Activated naive CD8-positive, alpha-beta T cell (primary cell): ENCODE results near the gene RTL9.
"Not testable (repeated sequence)": the region's sequence is repeated elsewhere in the genome, so short reads cannot be mapped to it uniquely, and the experiment has no call there.

Source experiments
- H3K27ac Mint-ChIP-seq: one replicate; pipeline ENCODE4 v1.8.0; 2021; ENCODE audit warnings: mixed read lengths
- H3K27me3 Mint-ChIP-seq: one replicate; pipeline ENCODE4 v1.8.0; 2021; ENCODE audit warnings: mixed read lengths
- H3K36me3 Mint-ChIP-seq: one replicate; pipeline ENCODE4 v1.8.0; 2021; ENCODE audit warnings: mixed read lengths
- H3K4me1 Mint-ChIP-seq: one replicate; pipeline ENCODE4 v1.8.0; 2021; ENCODE audit warnings: low read depth, mixed read lengths
- H3K4me3 Mint-ChIP-seq: one replicate; pipeline ENCODE4 v1.8.0; 2021; ENCODE audit warnings: mild to moderate bottlenecking, mixed read lengths
- H3K9me3 Mint-ChIP-seq: one replicate; pipeline ENCODE4 v1.8.0; 2021; ENCODE audit warnings: low read depth, mixed read lengths

RTL9 gene

DNA sequence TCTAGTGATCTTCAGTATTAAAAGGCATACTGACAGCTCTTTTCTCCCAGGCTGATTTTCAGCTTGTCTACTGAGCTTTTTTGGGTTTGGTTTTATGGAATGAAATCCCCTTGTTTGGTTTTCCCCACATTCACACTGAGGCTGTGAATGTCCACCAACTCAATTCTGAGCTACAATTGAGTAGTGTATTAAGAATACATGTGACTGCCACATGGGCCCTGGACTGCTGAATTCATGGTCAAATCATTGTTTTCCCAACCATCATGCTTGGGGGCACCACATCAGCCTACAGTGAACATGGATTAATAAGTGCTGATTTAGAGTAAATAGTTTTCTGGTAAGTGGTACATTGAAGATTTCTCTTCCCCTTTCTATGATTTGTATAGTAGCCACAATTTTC is 32.4 kb downstream of the RTL9 start:
- Mint-ChIP-seq H3K4me1 (no peaks in the 10 kb centered on the region), H3K27ac (no peak overlapping the region), H3K27me3 (no peaks in the 10 kb centered on the region), H3K36me3 (no peaks in the 10 kb centered on the region), H3K9me3 (no peaks in the 10 kb centered on the region), H3K4me3 (no peak overlapping the region)

DNA sequence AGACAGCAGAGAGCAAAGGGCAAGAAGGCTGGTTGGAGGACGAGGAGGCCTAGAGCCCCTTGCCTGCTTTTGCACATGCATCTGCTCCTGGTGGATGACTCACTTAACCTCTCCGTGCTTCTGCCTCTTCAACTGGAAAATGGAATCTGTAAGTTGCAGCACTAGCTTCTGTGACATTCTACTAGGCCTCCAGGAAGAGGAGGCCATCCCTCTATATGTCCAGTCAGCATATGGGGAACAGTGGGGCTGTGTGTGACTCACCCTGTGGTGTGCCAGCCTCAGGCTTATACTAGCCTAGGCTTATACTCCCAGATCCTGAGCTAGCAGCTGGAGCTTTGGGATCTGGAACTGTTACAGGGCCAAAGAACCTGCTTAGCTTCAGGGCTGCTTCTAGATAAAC is 36.0 kb downstream of the RTL9 start:
- Mint-ChIP-seq H3K4me1 (no peaks in the 10 kb centered on the region), H3K27ac (no peak overlapping the region), H3K9me3 (no peaks in the 10 kb centered on the region), H3K4me3 (no peak overlapping the region), H3K36me3 (no peaks in the 10 kb centered on the region), H3K27me3 (no peaks in the 10 kb centered on the region)

DNA sequence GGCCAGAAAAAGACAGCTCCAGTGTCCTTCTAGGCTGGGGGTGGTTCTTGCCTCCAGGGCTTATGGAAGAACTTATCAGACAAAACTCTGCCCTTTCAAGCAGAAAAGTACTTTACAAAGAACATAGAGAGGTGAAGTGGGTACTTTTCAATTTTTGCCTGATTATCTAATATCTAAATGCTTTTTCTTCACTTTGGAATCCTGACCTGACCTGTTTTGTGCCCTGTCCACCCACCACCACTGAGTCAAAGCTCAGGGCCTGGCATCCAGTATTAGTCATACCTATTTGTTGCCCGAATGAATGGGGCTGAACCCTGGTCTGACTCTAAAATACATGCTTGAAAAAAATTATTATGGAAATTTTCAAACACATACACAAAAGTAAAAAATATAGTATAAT is 37.2 kb downstream of the RTL9 start:
- Mint-ChIP-seq H3K36me3 (no peaks in the 10 kb centered on the region), H3K4me3 (no peak overlapping the region), H3K4me1 (no peaks in the 10 kb centered on the region), H3K9me3 (no peaks in the 10 kb centered on the region), H3K27ac (no peak overlapping the region), H3K27me3 (no peaks in the 10 kb centered on the region)

DNA sequence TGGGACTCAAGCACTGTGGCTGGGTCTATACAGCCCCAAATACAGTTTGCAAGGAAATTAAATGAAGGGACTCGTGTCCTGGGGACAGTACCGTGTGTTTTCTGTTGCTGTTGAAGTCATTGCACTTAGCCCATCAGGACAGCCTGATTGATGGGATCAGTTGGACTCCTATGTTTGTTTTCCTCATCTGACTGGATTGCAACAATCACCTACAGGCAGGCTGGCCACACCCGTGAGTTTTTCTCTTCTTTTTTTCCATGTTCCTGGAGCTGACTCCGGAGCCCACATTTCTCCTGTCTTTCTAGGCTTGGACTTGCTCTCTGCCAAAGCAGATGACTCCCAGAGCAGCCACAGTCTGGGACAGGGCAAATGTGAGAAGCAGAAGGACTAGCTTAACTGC is 38.1 kb downstream of the RTL9 start:
- no peaks in the 10 kb centered on the region for H3K27me3 Mint-ChIP-seq
- no peaks in the 10 kb centered on the region for H3K36me3 Mint-ChIP-seq
- H3K9me3 Mint-ChIP-seq, result no peaks in the 10 kb centered on the region
- H3K4me3 Mint-ChIP-seq, result no peak overlapping the region
- H3K4me1 Mint-ChIP-seq, result no peaks in the 10 kb centered on the region
- no peak overlapping the region for H3K27ac Mint-ChIP-seq

DNA sequence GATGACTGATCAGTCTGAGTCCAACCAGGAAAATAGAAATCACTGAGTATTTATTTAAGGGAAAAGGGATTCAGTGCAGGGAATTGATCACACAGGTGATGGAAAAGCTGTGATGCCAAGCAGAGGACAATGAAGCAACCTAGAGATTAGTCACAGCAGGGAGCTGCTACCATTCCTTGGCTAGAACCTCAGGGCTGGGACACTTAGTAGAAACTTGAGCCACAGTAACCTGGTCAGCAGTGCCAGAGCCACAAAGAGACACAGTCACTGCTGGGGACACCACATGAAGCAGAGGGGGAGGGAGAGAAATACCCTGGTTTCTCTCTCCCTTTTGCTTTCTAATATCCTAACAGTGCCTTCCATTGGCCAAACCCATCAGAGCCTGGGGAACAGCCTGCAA is 38.7 kb downstream of the RTL9 start:
- Mint-ChIP-seq H3K4me3 (no peak overlapping the region), H3K4me1 (no peaks in the 10 kb centered on the region), H3K27me3 (peaks cover 2% of the 10 kb centered on the region), H3K36me3 (no peaks in the 10 kb centered on the region), H3K9me3 (no peaks in the 10 kb centered on the region), H3K27ac (no peak overlapping the region)

DNA sequence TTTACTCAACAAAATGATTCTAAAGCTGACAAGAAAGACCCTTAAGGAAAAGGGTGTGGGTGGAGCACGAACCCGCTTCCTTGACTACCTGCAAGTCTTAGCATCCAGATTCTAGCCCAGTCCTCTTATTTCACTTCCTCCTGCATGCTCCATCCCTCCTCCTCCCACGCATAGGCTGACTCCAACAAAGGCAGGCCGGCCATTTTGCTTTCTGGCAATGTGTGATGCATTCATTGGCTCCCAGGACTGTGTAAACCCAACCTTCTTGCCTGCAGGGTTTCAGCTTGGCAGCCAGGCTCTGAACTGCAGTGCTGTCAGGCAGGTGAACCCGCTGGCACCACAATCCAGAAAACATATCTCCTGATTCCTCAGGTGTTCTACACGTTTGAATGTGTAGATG is 39.3 kb downstream of the RTL9 start:
- Mint-ChIP-seq H3K4me3 (no peak overlapping the region), H3K4me1 (no peaks in the 10 kb centered on the region), H3K36me3 (no peaks in the 10 kb centered on the region), H3K27ac (no peak overlapping the region), H3K27me3 (peaks cover 2% of the 10 kb centered on the region), H3K9me3 (no peaks in the 10 kb centered on the region)

DNA sequence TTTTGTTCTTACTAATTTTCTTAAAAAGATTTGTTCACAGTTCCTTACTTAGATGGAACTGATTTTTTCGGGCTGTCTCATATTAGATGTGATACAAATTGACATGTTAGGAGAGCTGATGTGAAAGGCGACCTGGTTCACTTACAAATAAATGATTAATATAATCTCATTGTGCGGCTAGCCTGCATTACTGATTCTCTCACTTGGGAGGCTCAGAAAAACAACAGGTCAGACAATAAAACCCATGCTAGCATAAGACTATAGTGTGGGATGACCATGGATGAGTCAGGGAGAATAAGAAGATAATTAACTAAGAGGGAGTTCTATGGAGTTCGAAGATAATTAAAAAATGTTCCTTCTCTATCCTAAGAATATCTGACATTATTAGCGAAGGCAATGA is 40.8 kb downstream of the RTL9 start:
- H3K27me3 Mint-ChIP-seq, result peaks cover 2% of the 10 kb centered on the region
- no peaks in the 10 kb centered on the region for H3K4me1 Mint-ChIP-seq
- H3K27ac Mint-ChIP-seq, result no peak overlapping the region

DNA sequence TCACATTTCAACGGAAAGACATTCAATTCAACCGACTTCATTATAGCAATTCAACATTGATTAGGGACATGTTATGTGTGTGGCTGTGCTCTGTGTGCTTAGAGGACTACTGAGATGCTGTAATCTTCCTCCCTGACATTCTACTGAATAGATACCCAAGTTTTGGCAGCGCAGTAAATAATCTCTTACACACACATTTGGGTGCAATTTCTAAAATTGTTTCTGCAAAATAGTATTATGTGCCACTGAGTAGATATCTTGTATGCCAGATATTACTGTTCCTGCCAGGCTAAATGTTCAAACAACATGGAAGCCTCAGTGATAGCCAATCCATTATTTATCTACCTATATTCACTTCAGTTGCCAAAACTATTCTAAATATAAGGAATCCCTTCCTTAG is 41.3 kb downstream of the RTL9 start:
- no peaks in the 10 kb centered on the region for H3K36me3 Mint-ChIP-seq
- H3K4me3 Mint-ChIP-seq, result no peak overlapping the region
- H3K27ac Mint-ChIP-seq, result no peak overlapping the region
- peaks cover 2% of the 10 kb centered on the region for H3K27me3 Mint-ChIP-seq
- H3K9me3 Mint-ChIP-seq, result no peaks in the 10 kb centered on the region
- H3K4me1 Mint-ChIP-seq, result no peaks in the 10 kb centered on the region

More for the DNA sequence above, 40.8 kb downstream of the RTL9 start:
- Mint-ChIP-seq H3K9me3 (no peaks in the 10 kb centered on the region), H3K36me3 (no peaks in the 10 kb centered on the region), H3K4me3 (no peak overlapping the region)

DNA sequence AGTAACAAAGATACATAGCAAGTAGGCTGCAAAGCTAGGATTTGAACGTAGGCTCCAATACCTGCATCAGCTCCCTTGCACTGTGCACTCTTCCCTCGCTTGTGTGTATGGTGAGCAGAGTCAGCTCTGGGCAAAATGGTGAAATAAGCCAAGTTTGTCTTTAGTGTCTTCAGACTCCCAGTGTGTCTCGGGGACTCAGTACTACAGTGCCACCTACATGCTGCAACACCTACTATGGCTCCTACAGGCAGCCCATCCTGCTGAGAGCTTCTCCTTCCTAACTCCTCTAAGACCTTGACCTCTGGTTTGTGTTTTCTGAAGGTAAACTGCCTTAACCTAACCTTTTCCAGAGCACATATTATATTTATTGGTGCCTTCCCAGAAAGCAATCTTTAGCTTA is 42.5 kb downstream of the RTL9 start:
- Mint-ChIP-seq H3K27ac (no peak overlapping the region), H3K4me3 (no peak overlapping the region), H3K9me3 (no peaks in the 10 kb centered on the region), H3K4me1 (no peaks in the 10 kb centered on the region), H3K36me3 (no peaks in the 10 kb centered on the region), H3K27me3 (peaks cover 2% of the 10 kb centered on the region)

DNA sequence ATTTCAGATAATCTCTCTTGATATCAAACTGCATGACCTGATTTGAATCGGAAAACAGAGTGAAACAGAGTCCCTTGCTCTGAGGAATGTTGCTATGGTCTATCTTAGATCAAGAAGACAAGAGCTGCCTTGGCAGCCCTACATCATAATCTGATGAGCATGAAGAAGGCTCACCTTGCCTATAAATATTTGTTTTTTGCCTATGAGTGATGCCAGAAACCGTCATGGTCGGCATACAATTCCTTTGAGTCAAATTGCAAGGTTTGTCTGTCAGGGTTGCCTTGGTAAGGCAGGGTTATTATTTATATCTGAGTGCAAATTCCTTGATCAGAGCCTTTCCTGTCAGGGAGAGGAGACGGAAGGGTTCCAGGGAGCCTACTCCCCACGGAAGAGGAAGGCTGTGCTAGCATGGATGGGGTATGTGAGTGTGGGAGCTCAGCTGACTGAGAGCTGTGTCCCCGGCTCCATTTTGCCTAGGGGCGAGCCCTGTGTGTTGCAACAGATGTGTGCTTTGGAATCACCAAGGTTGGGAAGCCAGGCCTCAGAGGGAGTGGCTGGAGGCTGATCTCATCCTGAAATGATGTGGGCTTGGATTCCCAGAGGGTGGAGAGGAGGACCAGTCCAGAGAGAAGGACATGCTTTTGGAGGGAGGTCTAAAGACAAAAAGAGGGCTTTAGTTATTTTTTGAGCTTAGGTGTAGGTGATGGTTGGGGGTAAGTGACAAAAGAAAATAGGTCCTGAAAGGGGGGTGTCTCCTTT is 43.6 kb downstream of the RTL9 start:
- Mint-ChIP-seq H3K36me3 (no peaks in the 10 kb centered on the region), H3K27ac (no peak overlapping the region), H3K4me1 (no peaks in the 10 kb centered on the region), H3K9me3 (no peaks in the 10 kb centered on the region), H3K4me3 (no peak overlapping the region), H3K27me3 (peaks cover 2% of the 10 kb centered on the region)

DNA sequence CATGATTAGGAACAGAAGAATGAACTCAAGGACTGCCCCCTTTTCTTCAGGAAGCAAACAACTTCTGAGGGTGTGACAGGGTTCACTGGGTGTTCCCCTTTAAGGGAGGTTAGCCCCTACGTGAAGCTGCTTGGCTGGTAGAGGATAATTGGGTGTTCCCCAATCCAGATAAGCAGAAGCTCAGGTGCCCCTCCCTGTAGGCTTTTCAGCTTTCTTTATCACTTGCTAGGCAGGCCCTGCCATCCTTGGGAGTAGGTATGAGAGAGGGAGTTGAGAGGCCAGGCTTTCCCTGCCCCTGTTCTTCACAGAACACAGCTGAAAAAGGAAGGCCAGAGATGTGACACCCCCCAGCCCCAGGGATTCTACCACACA is 44.2 kb downstream of the RTL9 start:
- H3K9me3 Mint-ChIP-seq, result no peaks in the 10 kb centered on the region
- H3K4me3 Mint-ChIP-seq, result no peak overlapping the region
- peaks cover 2% of the 10 kb centered on the region for H3K27me3 Mint-ChIP-seq
- H3K27ac Mint-ChIP-seq, result no peak overlapping the region
- H3K36me3 Mint-ChIP-seq, result no peaks in the 10 kb centered on the region
- no peaks in the 10 kb centered on the region for H3K4me1 Mint-ChIP-seq

DNA sequence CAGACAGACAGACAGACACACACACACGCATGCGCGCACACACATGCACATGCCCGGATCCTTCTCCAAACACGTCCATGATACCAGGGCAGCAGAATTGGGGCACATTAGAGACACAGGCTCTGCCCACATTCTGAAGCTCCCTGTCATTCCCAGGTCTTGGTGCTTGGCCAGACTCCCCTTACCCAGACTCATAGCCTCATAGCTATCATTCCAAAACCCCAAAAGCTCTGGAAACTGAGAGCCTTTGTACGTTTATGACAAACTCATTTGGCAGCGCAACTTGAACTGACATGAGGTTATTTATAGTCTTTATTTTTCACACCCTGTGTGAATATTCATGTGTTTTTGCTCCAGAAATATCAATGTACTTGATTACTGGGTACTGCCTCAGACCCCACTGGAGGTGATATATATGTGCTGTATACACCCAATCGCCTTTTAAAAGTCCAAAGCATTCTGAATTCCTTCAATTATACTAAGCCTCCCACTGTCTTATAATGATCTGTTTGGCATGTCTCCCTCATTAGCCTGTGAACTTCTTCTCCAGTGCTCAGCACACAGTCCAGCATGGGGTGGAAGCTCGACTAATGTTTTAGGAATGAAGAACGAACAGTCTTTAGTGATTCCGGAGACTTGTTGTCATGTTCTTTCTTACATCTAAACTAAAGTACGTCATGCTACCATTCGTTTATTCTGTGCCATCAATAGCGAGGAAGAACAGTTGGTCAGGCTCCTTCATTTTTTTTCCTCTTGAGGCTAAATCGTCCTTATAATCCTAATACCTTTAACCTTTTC is 45.0 kb downstream of the RTL9 start:
- Mint-ChIP-seq H3K27me3 (peaks cover 2% of the 10 kb centered on the region), H3K4me3 (no peak overlapping the region), H3K4me1 (no peaks in the 10 kb centered on the region), H3K9me3 (no peaks in the 10 kb centered on the region), H3K36me3 (no peaks in the 10 kb centered on the region), H3K27ac (no peak overlapping the region)

DNA sequence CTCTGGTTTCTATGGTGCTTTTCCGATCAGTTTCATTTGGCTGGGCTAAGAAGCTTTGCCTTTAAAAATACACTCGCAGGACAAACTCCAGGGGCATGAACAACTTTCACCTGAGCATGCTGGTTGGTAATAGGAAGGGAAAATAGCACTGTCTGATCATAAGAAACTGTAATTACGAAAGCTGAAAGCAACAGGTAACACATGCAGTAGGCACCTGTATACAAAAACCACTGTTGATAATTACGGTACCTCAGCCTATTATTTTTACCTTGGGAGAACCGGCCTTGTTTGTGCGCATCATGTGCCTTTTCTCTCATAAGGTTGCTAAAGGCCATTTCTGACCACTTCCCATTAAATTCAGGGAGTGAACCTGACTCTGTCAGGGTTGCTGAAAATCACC is 45.7 kb downstream of the RTL9 start:
- H3K27me3 Mint-ChIP-seq, result peaks cover 2% of the 10 kb centered on the region
- no peaks in the 10 kb centered on the region for H3K4me1 Mint-ChIP-seq
- no peak overlapping the region for H3K4me3 Mint-ChIP-seq
- no peaks in the 10 kb centered on the region for H3K36me3 Mint-ChIP-seq
- no peaks in the 10 kb centered on the region for H3K9me3 Mint-ChIP-seq
- no peak overlapping the region for H3K27ac Mint-ChIP-seq

DNA sequence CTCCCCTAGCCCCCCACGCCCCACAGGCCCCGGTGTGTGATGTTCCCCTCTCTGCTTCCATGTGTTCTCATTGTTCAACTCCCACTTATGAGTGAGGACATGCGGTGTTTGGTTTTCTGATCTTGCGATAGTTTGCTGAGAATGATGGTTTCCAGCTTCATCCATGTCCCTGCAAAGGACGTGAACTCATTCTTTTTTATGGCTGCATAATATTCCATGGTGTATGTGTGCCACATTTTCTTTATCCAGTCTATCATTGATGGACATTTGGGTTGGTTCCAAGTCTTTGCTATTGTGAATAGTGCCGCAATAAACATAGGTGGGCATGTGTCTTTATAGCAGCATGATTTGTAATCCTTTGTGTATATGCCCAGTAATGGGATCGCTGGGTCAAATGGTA is 47.6 kb downstream of the RTL9 start:
- H3K4me3 Mint-ChIP-seq, H3K27ac Mint-ChIP-seq, H3K4me1 Mint-ChIP-seq, H3K9me3 Mint-ChIP-seq, H3K27me3 Mint-ChIP-seq, H3K36me3 Mint-ChIP-seq: not testable (repeated sequence)

DNA sequence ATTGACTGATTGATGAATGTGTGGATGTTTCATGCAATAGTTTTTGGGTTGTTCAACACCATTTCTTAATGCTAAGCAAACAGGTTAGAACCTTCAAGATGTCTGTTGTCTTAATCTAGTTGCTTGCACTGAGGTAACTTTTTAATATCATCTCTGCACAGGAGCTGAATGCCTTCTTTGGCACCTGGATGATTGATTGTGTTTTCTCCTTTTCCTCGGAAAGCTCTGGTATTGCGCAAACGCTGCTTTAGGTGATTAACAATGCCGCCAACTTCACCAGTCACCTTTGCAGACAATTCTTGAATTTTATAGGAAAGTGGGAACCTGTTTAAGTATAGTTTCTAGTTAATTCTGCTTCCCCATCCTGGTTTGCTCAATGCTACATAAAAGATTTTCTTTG is 48.2 kb downstream of the RTL9 start:
- H3K9me3 Mint-ChIP-seq, result no peaks in the 10 kb centered on the region
- H3K36me3 Mint-ChIP-seq, result no peaks in the 10 kb centered on the region
- no peak overlapping the region for H3K27ac Mint-ChIP-seq
- peaks cover 1% of the 10 kb centered on the region for H3K27me3 Mint-ChIP-seq
- H3K4me1 Mint-ChIP-seq, result no peaks in the 10 kb centered on the region
- H3K4me3 Mint-ChIP-seq, result no peak overlapping the region
